Motor neuron (in vitro differentiated cells): ENCODE data around the gene CAPZB. TPM values are rescaled to one million over a fixed set of nuclear protein-coding genes. Genes with fewer than 3 reads are reported as not detected.

ENCODE experiments used
- ATAC-seq, 8 experiments: fragments of 200-7000 bp; cut with Tn5 transposase; replicated peaks in 6 of 8; 2 replicates each; pipeline ENCODE4 v1.8.0; 2021; ENCODE audit warnings: mild to moderate bottlenecking in 8 of 8, moderate library complexity in 8 of 8
- H3K27ac ChIP-seq, 2 donors: fragments of 250-450 bp; sonication (Bioruptor Pico); 2 replicates each; pipeline ENCODE4 v1.9.0; 2021; ENCODE audit warnings: antibody characterized with exemption in 2 of 2, mild to moderate bottlenecking in 2 of 2, moderate library complexity in 1 of 2
- H3K4me1 ChIP-seq, 2 donors: fragments of 250-450 bp; sonication (Bioruptor Pico); replicated peaks in 1 of 2; 2 replicates each; pipeline ENCODE4 v1.6.1; 2021; ENCODE audit warnings: antibody characterized with exemption in 2 of 2, mild to moderate bottlenecking in 2 of 2, moderate library complexity in 1 of 2
- H3K4me3 ChIP-seq, 5 donors: fragments of 250-450 bp; sonication (Bioruptor Pico); 2 replicates each; pipeline ENCODE4 v1.9.0; 2021; ENCODE audit warnings: antibody characterized with exemption in 5 of 5, mild to moderate bottlenecking in 5 of 5, moderate library complexity in 4 of 5
- WGBS, 10 experiments: fragments of 450-650 bp; shearing (Covaris generic); methylation state at CpG; one replicate each; pipeline ENCODE4 v1.0.0; 2022; 5-methylcytosine and 5-hydroxymethylcytosine counted together
- in situ Hi-C, 9 experiments: fragments of 400-800 bp; cut with MboI; loops; one replicate each; pipeline ENCODE4 v1.15.0; 2021; ENCODE audit warnings: low sequenced_read_pairs in 9 of 9, low pct_unique_long_range_greater_than_20kb in 2 of 9; ENCODE audit not compliant: unreplicated experiment in 9 of 9
- total RNA-seq, 8 experiments: library from RNA; unstranded; fragments of 300-600 nt; gene quantifications; 2 replicates each; pipeline versions ENCODE4 v1.2.3 to v1.2.4, GENCODE V29; 2022

CAPZB gene
- total RNA-seq, 8 experiments from 2014 or later: 82.4 to 216 (median 123) TPM

DNA sequence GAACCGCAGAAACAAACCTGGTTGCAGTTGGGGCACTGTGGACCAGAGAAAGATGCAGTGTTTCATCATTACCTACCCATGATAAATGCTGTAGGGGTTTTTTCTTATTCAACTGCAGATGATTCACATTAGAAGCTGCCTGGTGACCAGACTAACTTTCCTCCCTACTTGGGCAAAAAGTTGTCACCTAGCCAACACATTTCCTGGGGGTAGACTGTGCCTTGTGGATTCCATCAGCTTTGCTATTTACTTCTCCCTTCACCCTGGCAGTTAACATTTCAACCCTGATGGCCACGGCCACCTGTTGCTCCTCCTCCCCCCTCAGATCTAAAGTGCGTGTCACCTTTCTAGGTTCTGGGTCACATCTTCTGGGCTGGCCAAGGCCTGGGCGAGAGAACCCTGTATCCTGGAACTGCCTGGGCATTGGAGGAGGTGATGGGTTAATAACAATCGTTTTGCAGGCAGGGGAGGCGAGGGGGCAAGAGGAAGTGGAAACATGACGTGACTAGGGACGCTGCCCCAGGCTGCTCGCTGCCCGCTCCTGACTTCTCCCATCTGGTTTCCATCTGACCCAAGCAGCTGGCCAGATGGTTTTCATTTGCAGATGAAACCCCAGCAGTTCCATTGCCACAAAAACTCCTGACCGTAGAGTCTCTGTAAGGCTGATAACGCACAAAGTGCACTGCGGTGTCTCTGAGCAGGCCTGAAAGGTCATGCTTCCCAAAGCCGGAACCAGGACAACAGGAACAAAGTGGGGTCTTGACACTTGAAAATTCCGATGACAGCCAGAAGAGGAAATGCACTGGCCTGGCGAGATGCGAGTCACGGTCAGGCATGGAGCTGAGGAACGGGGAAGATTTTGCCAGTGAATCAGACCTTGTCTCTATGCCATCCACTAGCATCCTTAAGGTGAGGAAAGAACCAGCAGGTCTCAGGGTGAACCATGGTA lies 36.6 kb downstream of the CAPZB start:
- Histone ChIP-seq H3K4me1 (peaks cover 16 to 23% of the 10 kb centered on the region in 2 donors), H3K27ac (no peak overlapping the region), H3K4me3 (no peak overlapping the region)
- in situ Hi-C loops: no loop called here
- ATAC-seq: peak in 4 of 8 experiments; percentile 23 to 52 (median 31)
- 0 to 79% (median 43%) methylated on average over 1 to 19 of the region's 19 CpGs for WGBS, 10 experiments

DNA sequence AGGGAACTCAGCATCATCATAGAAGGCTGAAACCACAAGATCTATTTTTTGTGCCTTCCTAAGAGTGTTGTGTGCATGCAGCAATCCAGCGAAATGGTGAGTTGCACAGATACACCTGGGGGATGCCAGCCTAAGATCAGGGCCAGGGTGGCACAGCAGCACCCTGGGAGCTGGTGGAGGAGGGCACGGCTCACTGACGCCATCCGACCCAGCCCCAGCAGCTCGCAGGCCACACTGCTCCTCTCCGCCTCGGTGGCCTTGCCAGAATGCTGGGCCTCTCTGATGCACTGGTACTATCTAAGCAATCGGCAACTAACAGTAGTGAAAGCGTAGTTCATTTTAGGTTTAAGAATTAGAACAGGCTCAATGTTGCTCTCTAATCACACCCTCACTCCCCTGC lies 37.8 kb downstream of the CAPZB start:
- ATAC-seq: no peak
- H3K4me3 ChIP-seq: no peak overlapping the region
- no peak overlapping the region for H3K27ac ChIP-seq
- 0 to 63% (median 20%) methylated on average over 1 to 7 of the region's 9 CpGs; no CpG with 5 or more reads in 5 of the 10 experiments for WGBS, 10 experiments
- peaks cover 7 to 18% of the 10 kb centered on the region in 2 donors for H3K4me1 ChIP-seq
- in situ Hi-C loops: no loop called here

DNA sequence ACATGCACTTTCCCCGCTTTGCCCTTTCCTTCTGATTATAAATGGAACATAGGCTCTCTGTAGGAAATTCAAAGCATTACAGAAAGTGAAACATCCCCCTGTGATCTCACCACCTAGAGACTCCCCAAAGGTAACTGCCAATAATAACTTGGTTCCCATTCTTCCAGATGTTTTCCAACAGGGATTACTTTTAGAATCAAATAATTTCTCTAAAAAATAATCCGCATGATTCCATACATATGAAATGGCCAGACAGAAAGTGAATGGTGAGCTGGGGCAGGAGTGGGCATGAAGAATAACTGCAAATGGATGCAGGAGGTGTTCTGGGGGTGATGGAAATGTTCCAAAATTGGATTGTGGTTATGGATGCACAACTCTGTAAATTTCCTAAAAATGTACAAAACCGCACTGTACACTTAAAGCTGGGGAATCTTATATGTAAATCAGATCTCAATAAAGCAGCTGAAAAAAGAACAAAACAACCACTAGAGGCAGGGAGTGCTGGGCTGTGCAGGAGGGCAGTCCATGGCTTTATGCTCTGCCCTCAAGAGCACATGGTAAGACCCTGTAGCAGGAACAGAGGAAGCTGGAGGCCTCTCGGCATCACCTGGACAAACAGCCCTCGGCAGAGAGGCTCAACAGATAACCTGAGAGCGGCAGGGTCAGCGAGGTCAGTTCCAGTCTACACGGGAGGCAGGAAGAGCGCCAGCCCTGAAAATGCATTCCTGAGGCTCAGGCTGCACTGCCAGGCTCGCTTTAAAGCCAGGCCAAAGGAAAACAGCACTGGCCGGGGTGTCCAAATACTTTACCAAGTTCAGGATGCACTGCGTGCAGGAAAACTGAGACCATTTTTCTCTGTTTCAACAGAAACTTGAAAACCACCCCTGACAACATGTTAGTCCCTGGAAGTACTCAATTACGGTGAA lies 39.7 kb downstream of the CAPZB start:
- Histone ChIP-seq H3K27ac (no peak overlapping the region), H3K4me1 (peaks cover 7 to 18% of the 10 kb centered on the region in 2 donors), H3K4me3 (no peak overlapping the region)
- in situ Hi-C loops: no loop called here
- peak in 5 of 8 experiments; percentile 3 to 72 (median 33) for ATAC-seq
- 16 to 54% (median 49%) methylated on average over 1 to 13 of the region's 13 CpGs for WGBS, 10 experiments

DNA sequence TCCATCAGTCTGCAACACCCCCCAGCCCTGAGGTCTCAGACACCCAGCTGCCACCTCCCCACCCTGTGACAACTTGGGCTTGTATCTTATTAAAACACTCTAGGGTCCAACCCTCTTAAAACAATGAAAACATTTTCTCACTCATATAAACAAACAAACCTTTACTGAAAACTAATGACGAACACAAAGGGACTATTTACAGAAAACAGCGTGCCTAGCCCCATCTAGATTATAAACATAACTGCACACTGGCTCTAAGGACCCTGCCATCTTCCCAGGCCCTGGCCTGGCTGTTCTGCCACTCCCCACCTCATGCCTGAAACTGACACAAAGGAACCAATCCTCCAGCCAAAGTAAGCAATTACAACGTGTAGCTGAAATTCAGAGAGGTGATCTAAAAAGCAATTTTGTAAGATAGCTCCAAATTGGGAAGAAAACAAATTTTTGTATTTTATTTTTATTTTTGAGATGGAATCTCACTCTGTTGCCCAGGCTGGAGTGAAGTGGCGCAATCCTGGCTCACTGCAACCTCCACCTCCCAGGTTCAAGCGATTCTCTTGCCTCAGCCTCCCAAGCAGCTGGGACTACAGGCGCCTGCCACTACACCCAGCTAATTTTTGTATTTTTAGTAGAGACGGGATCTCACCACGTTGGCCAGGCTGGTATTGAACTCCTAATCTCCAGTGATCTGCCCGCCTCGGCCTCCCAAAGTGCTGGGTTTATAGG lies 40.9 kb downstream of the CAPZB start:
- WGBS, 10 experiments: 57 to 97% (median 85%) methylated on average over 1 to 8 of the region's 10 CpGs
- in situ Hi-C loops: no loop called here
- Histone ChIP-seq H3K4me1 (peaks cover 7 to 18% of the 10 kb centered on the region in 2 donors), H3K27ac (no peak overlapping the region), H3K4me3 (no peak overlapping the region)
- no peak for ATAC-seq

DNA sequence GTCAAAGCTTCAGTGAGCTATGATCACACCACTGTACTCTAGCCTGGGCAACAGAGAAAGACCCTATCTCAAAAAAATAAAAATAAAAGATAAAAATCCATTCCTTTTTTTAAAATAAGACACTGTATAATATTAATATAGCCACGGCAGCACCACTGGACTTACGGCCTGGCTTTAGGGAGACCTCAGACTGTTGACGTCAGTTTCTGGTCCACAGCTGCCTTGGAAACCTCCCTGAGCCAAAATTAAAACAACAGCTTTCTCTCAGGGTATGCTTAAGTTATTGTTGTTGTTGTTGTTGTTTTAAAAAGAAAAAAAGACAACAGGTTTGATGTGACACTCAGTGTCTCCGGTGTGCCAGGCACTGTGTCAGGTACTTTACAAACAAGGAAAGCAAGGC lies 42.0 kb downstream of the CAPZB start:
- ATAC-seq: no peak
- Histone ChIP-seq H3K4me1 (peaks cover 7 to 9% of the 10 kb centered on the region in 2 donors), H3K4me3 (no peak overlapping the region), H3K27ac (no peak overlapping the region)
- in situ Hi-C loops: no loop called here
- WGBS, 10 experiments: 43 to 100% (median 90%) methylated on average over 1 to 4 of the region's 4 CpGs; no CpG with 5 or more reads in 1 of the 10 experiments

DNA sequence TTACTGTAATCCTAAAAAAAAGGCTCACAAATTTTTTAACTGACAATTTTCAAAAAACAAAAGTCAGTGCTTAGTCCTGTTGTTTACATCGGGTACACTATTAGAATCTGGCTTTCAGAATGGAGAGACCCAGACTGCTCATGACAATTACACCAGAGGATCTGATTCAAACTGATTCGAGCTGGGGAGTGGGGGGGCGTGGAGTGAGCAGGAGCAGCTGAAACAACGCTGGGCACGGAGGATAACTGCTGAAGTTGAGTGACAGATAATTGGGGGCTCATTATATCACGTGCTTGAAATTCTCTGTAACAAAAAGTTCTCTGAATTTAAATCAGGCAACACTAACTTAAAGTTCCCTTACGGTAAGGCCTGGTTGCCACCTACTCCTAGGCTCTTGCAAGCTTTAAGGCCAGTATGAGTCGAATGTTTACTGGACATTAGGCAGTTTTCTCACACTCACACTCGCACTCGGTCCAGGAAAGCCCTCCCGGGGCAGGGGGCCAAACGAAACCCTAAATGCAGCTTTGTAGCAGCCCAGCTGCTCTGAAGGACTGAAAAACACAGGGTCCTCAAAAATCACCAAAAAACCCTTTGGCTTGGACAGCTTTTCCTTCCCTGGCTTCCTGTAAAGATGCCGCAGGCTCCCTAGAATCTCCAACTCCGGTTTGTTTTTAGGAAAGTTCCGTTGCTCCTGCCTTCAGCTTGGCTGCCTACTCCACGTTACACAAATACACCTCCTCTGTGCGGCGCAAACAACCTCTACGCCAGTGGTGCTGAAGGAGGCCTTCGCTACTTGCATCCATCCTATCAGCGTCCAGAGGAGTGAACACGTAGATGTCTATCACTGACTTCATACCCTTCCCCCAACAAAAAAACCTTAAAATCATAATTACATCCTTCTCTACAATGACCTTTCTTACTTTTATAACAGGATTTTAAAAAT lies 42.9 kb downstream of the CAPZB start:
- ATAC-seq: no peak
- WGBS, 10 experiments: 58 to 94% (median 80%) methylated on average over 2 to 22 of the region's 22 CpGs
- in situ Hi-C loops: no loop called here
- Histone ChIP-seq H3K4me1 (peaks cover 7 to 9% of the 10 kb centered on the region in 2 donors), H3K4me3 (no peak overlapping the region), H3K27ac (no peak overlapping the region)

DNA sequence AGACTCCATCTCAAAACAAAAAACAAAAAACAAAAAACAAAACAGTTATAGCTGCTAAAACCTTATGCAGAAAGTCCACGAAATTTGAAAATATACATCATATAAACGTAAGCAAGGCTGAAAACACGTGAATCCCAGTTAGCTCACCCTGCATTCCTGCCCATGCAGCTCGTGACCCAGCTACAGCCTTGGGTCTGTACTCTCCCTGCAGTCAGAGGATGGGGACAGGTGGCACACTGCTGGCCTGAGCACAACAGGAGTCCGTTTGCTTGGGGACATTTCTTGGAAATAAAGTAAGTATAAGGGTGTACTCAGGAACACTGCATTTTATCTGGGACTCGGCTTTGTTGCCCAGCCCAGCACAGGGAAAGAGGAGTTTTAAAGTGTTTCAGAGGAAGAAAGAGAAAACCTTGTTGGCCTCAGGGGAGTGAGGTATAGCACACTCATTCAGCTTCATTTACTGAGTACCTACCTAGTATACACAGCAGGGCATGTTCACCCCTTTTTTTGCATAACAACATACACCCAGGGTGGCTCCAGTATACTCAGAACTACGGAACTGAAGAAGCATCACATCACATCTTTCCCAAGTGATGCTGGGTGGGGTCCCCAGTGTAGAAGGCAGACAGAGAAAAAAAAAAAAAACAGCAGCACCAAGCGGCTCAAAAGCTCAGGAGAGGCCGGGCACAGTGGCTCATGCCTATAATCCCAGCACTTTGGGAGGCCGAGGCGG lies 44.1 kb downstream of the CAPZB start:
- peaks cover 7 to 8% of the 10 kb centered on the region in 2 donors for H3K4me1 ChIP-seq
- peak in 4 of 8 experiments; percentile 9 to 73 (median 37) for ATAC-seq

DNA sequence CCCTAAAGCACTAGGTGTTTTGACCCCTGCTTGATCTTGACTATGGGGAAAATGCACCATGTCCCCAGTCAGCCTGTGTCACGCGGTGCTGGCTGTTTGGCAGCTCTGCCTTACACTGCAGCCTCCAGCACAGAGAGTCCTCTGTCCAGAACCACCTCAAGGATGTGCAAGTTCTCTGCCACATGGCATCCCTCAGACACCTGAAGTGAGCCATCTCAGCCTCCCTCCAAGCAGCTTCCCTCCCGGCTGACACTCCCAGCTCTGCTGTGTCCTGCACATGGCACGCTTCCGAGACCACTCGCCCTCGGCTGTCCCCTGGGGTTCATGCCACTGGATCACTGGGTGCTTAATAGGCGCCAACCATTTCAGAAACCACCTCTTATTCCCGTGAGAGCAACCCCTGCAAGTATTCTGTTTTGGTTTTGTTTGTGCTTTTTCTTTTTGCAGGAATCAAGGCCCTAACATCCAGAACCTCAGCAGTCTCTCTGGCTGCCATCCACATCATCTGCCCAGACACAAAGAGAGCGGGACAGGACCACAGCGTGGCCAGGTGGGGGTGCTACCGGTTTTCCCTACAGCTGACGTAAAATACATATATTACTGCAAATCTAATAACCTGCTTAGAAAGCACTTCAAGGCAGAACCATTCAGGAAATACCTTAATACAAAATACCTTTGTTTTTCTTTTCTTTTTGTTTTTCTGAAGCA lies 45.7 kb downstream of the CAPZB start:
- no peaks in the 10 kb centered on the region for H3K4me1 ChIP-seq
- in situ Hi-C loops: no loop called here
- ATAC-seq: peak in 2 of 8 experiments; percentile 55 to 65
- H3K27ac ChIP-seq: no peak overlapping the region
- H3K4me3 ChIP-seq: no peak overlapping the region
- 33 to 95% (median 72%) methylated on average over 1 to 13 of the region's 13 CpGs; no CpG with 5 or more reads in 1 of the 10 experiments for WGBS, 10 experiments

More for the DNA sequence above, 44.1 kb downstream of the CAPZB start:
- WGBS, 10 experiments: 19 to 92% (median 85%) methylated on average over 3 to 11 of the region's 11 CpGs
- in situ Hi-C loops: no loop called here
- H3K4me3 ChIP-seq: no peak overlapping the region
- no peak overlapping the region for H3K27ac ChIP-seq

DNA sequence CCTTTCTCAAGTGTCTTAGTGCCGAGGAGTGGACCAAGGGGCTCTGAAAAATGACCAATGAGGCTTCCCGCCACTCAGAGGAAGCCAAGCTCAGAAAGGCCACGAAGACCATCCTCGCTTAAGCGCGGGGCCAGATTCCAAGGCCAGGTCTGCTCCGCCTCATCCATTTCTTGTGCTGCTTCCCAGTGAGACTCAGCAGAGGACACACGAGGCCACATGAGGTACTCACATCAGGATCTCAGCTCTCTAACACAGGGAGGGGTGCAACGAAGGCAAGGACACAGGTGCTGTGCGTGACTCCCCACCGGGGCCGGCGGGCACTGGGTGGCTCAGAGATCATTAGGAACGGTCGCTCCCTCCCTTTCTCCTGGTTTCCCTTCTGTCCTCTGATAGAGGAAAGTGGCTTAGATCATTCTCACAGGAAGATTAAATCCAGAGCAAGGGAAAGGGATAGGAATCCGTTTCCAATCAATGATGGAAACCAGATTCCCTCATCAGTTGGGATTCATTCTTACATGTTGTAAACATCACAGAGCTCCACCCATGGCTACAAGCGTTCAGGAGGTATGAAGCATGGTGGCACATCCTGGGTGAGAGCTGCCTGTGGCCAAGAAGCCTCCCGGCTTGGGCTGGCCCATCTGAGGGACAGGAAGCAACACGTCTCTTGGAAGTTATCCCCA lies 46.7 kb downstream of the CAPZB start:
- H3K4me3 ChIP-seq: no peak overlapping the region
- in situ Hi-C loops: no loop called here
- 25 to 89% (median 78%) methylated on average over 2 to 14 of the region's 19 CpGs; no CpG with 5 or more reads in 2 of the 10 experiments for WGBS, 10 experiments
- H3K27ac ChIP-seq: no peak overlapping the region
- ATAC-seq: peak in 1 of 8 experiments; percentile 13
- H3K4me1 ChIP-seq: no peaks in the 10 kb centered on the region

DNA sequence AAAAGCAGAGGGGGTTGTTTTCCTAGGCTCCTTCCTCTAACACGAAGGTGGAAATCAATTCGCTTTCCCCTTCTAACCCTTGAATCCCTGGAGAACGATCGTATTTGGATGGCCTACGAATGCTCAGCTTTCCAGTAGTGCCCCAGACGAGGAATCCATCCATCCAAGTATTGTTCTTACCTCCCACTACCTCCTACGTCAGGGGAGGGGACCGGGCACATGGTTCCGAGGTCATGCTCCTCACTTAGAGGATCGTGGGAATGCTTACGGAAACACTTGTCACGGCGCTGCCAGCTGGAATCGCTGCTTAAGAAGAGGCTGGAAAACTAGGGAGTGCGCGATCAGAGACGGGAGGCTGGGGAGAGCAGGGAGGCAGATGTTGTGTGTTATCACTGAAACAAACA lies 47.4 kb downstream of the CAPZB start:
- no peak overlapping the region for H3K4me3 ChIP-seq
- ATAC-seq: no peak
- H3K4me1 ChIP-seq: peaks cover 0 to 3% of the 10 kb centered on the region in 2 donors
- in situ Hi-C loops: no loop called here
- H3K27ac ChIP-seq: no peak overlapping the region
- 29 to 97% (median 81%) methylated on average over 1 to 14 of the region's 17 CpGs; no CpG with 5 or more reads in 1 of the 10 experiments for WGBS, 10 experiments
